CD4-positive, alpha-beta memory T cell (primary cell): ENCODE results near the gene FAM222A. TPM values are rescaled to one million over a fixed set of nuclear protein-coding genes. Genes with fewer than 3 reads are reported as not detected.

Experiments
- CTCF ChIA-PET: fragments of 350-600 bp; sonication (Branson Sonifier 250); formaldehyde crosslinking; loops from one replicate; lab custom pipeline; 2021; ENCODE audit warnings: inconsistent platforms; ENCODE audit not compliant: partially characterized antibody; lab: Charles Lee
- POLR2A ChIA-PET: fragments of 350-600 bp; sonication (Branson Sonifier 250); formaldehyde crosslinking; loops from one replicate; lab custom pipeline; 2021; ENCODE audit not compliant: partially characterized antibody; lab: Charles Lee
- DNase-seq, 5 donors: peaks; one replicate each; pipeline versions ENCODE4 v3.0.0 to v3.0.0-alpha.2; 2020 to 2022; ENCODE audit warnings: mixed read lengths in 1 of 5
- H3K27ac ChIP-seq: one replicate; pipeline ENCODE4 v1.7.0; 2013; ENCODE audit warnings: low read depth, low read length
- H3K27me3 ChIP-seq: 2 replicates; pipeline ENCODE4 v1.7.0; 2013; ENCODE audit warnings: mild to moderate bottlenecking, low read length, moderate library complexity; ENCODE audit not compliant: insufficient read depth
- H3K36me3 ChIP-seq: 2 replicates; pipeline ENCODE4 v1.7.0; 2013; ENCODE audit warnings: mild to moderate bottlenecking, low read length, moderate library complexity; ENCODE audit not compliant: insufficient read depth
- H3K4me1 ChIP-seq: 2 replicates; pipeline ENCODE4 v1.7.0; 2013; ENCODE audit warnings: mild to moderate bottlenecking, low read length, moderate library complexity; ENCODE audit not compliant: insufficient read depth
- H3K4me3 ChIP-seq, 2 donors: one replicate each; pipeline ENCODE4 v1.7.0; 2013; ENCODE audit warnings: low read length in 2 of 2, mild to moderate bottlenecking in 1 of 2
- H3K9me3 ChIP-seq, 2 donors: one replicate each; pipeline ENCODE4 v1.7.0; 2013; ENCODE audit warnings: low read length in 2 of 2, control low read depth in 1 of 2; ENCODE audit not compliant: control insufficient read depth in 1 of 2
- H3K27ac Mint-ChIP-seq, 7 donors: one replicate each; pipeline ENCODE4 v1.8.0; 2020 to 2021; ENCODE audit warnings: mixed read lengths in 7 of 7, mild to moderate bottlenecking in 6 of 7, inconsistent platforms in 3 of 7, moderate library complexity in 3 of 7
- H3K27me3 Mint-ChIP-seq, 2 donors: one replicate each; pipeline ENCODE4 v1.8.0; 2020 to 2021; ENCODE audit warnings: mixed read lengths in 2 of 2
- H3K36me3 Mint-ChIP-seq, 2 donors: one replicate each; pipeline ENCODE4 v1.8.0; 2020 to 2021; ENCODE audit warnings: mixed read lengths in 2 of 2, inconsistent platforms in 1 of 2, mild to moderate bottlenecking in 1 of 2
- H3K4me1 Mint-ChIP-seq, 4 donors: one replicate each; pipeline ENCODE4 v1.8.0; 2020 to 2021; ENCODE audit warnings: mixed read lengths in 4 of 4, mild to moderate bottlenecking in 1 of 4
- H3K4me3 Mint-ChIP-seq, 8 donors: one replicate each; pipeline ENCODE4 v1.8.0; 2020 to 2021; ENCODE audit warnings: mixed read lengths in 8 of 8, mild to moderate bottlenecking in 7 of 8, moderate library complexity in 6 of 8, inconsistent platforms in 3 of 8
- H3K9me3 Mint-ChIP-seq, 8 donors: one replicate each; pipeline ENCODE4 v1.8.0; 2020 to 2021; ENCODE audit warnings: mixed read lengths in 8 of 8, mild to moderate bottlenecking in 5 of 8, inconsistent platforms in 3 of 8, moderate library complexity in 1 of 8
- intact Hi-C: fragments of 100-400 bp; cut with micrococcal nuclease; formaldehyde crosslinking; loops from one replicate; pipeline ENCODE4 v1.15.1; 2023
- polyA plus RNA-seq, 2 donors: library from polyadenylated mRNA; unstranded; fragments of 300-500 nt; fragmentation: Illumina TruSeq; gene quantifications; one replicate each; pipeline ENCODE4 v1.2.3, GENCODE V29; 2021
- total RNA-seq, 2 experiments: library from RNA; stranded (reverse); gene quantifications; one replicate each; pipeline ENCODE4 v1.2.3, GENCODE V29; 2021

Gene FAM222A
- total RNA-seq (under 1 TPM; 0.55 to 0.69 TPM), polyA plus RNA-seq (under 1 TPM in 1 of 2 donors, not detected in 1; 0.25 TPM)

DNA sequence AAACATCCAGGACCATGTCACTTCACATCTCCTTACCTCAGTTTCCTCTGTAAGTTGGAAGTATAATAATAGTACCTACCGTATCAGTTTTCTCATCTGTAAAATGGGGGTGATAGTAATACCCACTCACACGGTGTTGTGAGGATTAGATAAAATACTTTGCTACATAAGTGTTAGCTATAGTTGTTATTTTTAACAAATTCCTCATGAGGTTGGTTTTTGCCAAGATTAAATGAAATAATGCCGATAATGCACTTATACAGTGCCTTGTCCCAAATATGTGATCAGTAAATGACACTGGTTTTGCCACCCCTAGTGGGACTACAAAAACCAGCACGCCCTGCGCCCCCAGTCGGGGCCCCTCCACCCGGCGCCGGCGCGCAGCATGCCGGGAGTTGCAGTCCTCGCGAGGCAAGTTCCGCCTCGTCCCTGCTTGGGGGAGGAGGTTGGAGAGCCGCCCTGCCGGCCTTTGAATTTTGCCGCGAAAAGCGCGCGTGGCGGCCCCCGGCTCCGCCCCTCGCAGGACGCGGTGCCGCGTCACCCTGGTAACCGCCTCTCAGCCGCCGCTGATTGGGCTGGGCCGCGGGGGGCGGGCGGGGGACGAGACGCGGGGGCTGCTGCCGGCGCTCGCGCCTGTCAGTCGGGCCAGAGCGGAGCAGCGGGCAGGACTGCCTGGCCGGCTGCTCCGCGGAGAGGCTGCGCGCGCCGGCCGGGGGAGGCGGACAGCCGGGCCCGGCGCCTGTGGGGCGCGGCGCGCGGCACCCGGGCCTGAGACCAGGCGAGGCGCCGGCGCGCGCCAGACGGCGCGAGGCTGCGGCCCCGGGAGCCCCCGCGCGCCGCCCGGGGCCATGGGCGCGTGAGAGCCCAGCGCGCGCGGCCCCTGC, at the start of gene FAM222A:
TSS of gene FAM222A (plus strand) at position 639 of the 884 bp plus-strand sequence. CDS start 30,322 bp downstream, outside the sequence.
- H3K27ac ChIP-seq, result peak within 1 kb of the TSS; percentile 30
- H3K4me3 Mint-ChIP-seq, result peak within 1 kb of the TSS; percentile 27 to 84 (median 72)
- no peaks in the 10 kb centered on the region for H3K36me3 ChIP-seq
- peak within 1 kb of the TSS in 1 of 2 donors; percentile 60 for H3K4me3 ChIP-seq
- peaks cover 12% of the 10 kb centered on the region for H3K4me1 ChIP-seq
- ChIA-PET CTCF (no interaction called here), POLR2A (interaction anchor here (0.9 to 2.1 kb wide), 2 partner anchors 140 to 236 kb away, joined by 3 to 7 read pairs; partner anchors contain the start of genes KCTD10, MVK and UBE3B)
- H3K9me3 ChIP-seq, result no peaks in the 10 kb centered on the region
- intact Hi-C loops, result loop anchor here (1.0 to 5.0 kb wide), 6 partner anchors 140 to 689 kb away; partner anchors contain the start of genes ANAPC7, ANKRD13A, ATP2A2 and GLTP
- H3K36me3 Mint-ChIP-seq, result no peaks in the 10 kb centered on the region
- H3K27me3 Mint-ChIP-seq, result peaks cover 13 to 18% of the 10 kb centered on the region in 2 donors
- H3K27ac Mint-ChIP-seq, result peak within 1 kb of the TSS in 4 of 7 donors; percentile 6 to 66 (median 43)
- H3K9me3 Mint-ChIP-seq, result peaks cover 0 to 2% (median 0%) of the 10 kb centered on the region in 8 donors
- H3K4me1 Mint-ChIP-seq, result peaks cover 0 to 6% (median 1%) of the 10 kb centered on the region in 4 donors
- peaks cover 18% of the 10 kb centered on the region for H3K27me3 ChIP-seq
- DNase-seq, result peak; percentile 97 to 98 (median 98)

DNA sequence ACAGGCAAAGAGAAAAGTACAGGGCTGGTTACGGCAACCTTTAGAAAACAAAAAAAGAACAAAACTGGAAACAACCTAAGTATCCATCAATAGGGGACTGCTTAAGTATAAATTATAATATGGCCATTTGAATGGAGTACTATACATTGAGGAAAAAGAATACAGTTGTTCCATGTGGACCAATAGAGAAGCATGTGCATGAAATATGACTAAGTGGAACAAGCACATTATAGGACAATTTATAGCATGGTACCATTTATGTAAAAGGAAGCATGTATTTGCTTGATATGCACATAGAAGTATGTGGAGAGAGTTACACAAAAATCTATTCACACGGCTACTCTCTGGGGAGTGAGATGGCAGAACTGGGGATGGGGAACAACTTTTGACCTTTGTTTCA, 49.2 kb upstream of the FAM222A start:
- ChIA-PET CTCF (no interaction called here), POLR2A (no interaction called here)
- Histone ChIP-seq H3K4me1 (no peaks in the 10 kb centered on the region), H3K27me3 (no peaks in the 10 kb centered on the region), H3K9me3 (no peaks in the 10 kb centered on the region), H3K27ac (no peak overlapping the region), H3K36me3 (no peaks in the 10 kb centered on the region), H3K4me3 (no peak overlapping the region)
- Mint-ChIP-seq H3K36me3 (no peaks in the 10 kb centered on the region), H3K27me3 (peaks cover 4 to 10% of the 10 kb centered on the region in 2 donors), H3K27ac (no peak overlapping the region), H3K4me3 (no peak overlapping the region), H3K4me1 (no peaks in the 10 kb centered on the region), H3K9me3 (no peaks in the 10 kb centered on the region)
- intact Hi-C loops, result no loop called here
- no peak for DNase-seq

DNA sequence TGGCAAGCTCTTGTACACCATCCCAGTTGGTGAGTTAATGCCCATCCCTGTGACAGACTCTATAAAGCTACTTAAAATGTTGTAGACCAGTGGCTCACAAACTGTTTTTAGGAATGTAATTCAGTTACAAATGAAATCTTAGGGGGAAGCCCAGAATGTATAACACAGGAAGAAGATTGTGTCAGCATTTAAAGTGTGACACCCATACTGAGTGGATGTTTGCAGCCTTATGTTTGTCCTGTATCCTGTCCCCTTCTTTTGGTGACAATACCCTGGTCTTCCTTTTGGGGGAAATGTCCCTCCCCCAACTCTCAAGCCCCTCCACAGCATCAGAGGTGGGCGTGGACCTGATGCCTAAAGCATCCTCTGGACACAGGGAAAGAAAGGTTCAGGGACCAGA, 47.6 kb upstream of the FAM222A start:
- Histone ChIP-seq H3K27ac (no peak overlapping the region), H3K4me3 (no peak overlapping the region), H3K9me3 (no peaks in the 10 kb centered on the region), H3K27me3 (no peaks in the 10 kb centered on the region), H3K4me1 (no peaks in the 10 kb centered on the region), H3K36me3 (no peaks in the 10 kb centered on the region)
- Mint-ChIP-seq H3K36me3 (no peaks in the 10 kb centered on the region), H3K4me3 (no peak overlapping the region), H3K27me3 (peaks cover 7 to 13% of the 10 kb centered on the region in 2 donors), H3K9me3 (no peaks in the 10 kb centered on the region), H3K4me1 (no peaks in the 10 kb centered on the region), H3K27ac (no peak overlapping the region)
- no peak for DNase-seq
- ChIA-PET CTCF (no interaction called here), POLR2A (no interaction called here)
- intact Hi-C loops, result no loop called here

DNA sequence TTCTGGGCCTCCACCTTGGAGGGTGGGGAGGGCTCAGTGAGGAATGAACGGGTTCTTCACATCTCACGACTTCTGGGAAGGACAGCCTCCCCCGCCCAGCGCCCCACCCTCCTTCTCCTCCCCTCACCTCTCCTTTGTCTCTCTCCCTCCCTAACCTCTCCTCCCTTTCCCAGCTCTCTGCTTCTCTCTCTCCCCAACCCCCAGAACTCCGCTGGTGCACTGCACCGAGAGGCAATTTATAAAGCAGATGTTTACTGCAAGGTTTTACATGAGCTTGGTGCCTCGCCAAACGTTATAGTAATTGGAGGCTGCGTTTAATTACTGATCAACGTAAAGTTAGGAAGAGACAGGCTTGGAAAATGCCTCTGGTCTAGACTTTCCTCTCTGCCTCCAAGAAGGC, 42.9 kb upstream of the FAM222A start:
- intact Hi-C loops, result no loop called here
- no peaks in the 10 kb centered on the region for H3K36me3 Mint-ChIP-seq

DNA sequence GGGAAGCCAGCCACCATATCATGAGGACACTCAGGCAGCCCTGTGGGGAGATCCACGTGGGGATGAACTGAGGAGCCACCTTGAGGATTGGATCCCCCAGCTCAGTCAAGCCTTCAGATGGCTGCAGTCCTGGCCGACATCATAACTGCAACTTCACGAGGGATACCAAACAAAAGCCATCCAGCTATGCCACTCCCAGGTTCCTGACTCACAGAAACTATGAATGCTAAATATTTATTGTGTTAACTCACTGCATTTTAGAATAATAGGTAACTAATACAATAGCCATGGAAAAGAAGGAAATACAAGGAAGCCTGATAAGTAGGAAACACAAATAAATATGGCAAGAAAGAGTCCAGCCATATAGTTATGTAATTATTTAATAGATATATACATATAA, 42.1 kb upstream of the FAM222A start:
- no peak overlapping the region for H3K27ac ChIP-seq
- DNase-seq, result no peak
- Mint-ChIP-seq H3K36me3 (no peaks in the 10 kb centered on the region), H3K4me3 (no peak overlapping the region), H3K27ac (no peak overlapping the region), H3K9me3 (no peaks in the 10 kb centered on the region), H3K4me1 (no peaks in the 10 kb centered on the region), H3K27me3 (peaks cover 7 to 13% of the 10 kb centered on the region in 2 donors)
- intact Hi-C loops, result no loop called here
- no peaks in the 10 kb centered on the region for H3K4me1 ChIP-seq
- no peaks in the 10 kb centered on the region for H3K9me3 ChIP-seq
- H3K36me3 ChIP-seq, result no peaks in the 10 kb centered on the region
- no peaks in the 10 kb centered on the region for H3K27me3 ChIP-seq
- POLR2A ChIA-PET, result no interaction called here
- no peak overlapping the region for H3K4me3 ChIP-seq
- CTCF ChIA-PET, result no interaction called here

More for the DNA sequence above, 42.9 kb upstream of the FAM222A start:
- ChIA-PET POLR2A (no interaction called here), CTCF (no interaction called here)
- Histone ChIP-seq H3K4me3 (no peak overlapping the region), H3K27ac (no peak overlapping the region), H3K9me3 (no peaks in the 10 kb centered on the region), H3K27me3 (no peaks in the 10 kb centered on the region), H3K36me3 (no peaks in the 10 kb centered on the region), H3K4me1 (no peaks in the 10 kb centered on the region)
- H3K27me3 Mint-ChIP-seq, result peaks cover 7 to 13% of the 10 kb centered on the region in 2 donors
- H3K27ac Mint-ChIP-seq, result no peak overlapping the region
- no peak for DNase-seq
- H3K4me1 Mint-ChIP-seq, result no peaks in the 10 kb centered on the region
- H3K4me3 Mint-ChIP-seq, result no peak overlapping the region
- no peaks in the 10 kb centered on the region for H3K9me3 Mint-ChIP-seq

DNA sequence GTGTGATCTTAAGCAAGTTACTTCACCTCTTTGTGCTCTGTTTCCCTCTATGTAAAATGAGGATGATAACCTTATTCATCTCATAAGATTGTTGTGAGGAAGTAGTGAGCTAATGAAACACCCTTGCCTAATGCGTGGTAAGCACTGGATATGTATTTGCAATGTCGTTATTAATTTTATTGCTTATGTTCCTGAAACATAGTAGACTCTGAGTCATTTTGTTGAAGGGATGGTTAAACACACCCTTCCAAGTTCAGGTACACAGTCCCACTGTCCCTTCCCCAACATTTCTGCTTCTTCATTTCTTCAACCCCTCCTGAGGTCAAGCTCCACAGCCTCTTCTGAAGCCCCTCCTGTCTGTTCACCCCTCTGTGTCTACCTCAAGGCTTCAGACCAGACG, 40.2 kb upstream of the FAM222A start:
- no peak for DNase-seq
- H3K9me3 Mint-ChIP-seq, result no peaks in the 10 kb centered on the region
- ChIA-PET CTCF (no interaction called here), POLR2A (no interaction called here)
- peaks cover 7 to 11% of the 10 kb centered on the region in 2 donors for H3K27me3 Mint-ChIP-seq
- Histone ChIP-seq H3K36me3 (no peaks in the 10 kb centered on the region), H3K27me3 (no peaks in the 10 kb centered on the region), H3K27ac (no peak overlapping the region), H3K4me1 (no peaks in the 10 kb centered on the region), H3K4me3 (no peak overlapping the region), H3K9me3 (no peaks in the 10 kb centered on the region)
- H3K27ac Mint-ChIP-seq, result no peak overlapping the region
- H3K4me3 Mint-ChIP-seq, result no peak overlapping the region
- H3K4me1 Mint-ChIP-seq, result no peaks in the 10 kb centered on the region
- intact Hi-C loops, result no loop called here
- H3K36me3 Mint-ChIP-seq, result no peaks in the 10 kb centered on the region

DNA sequence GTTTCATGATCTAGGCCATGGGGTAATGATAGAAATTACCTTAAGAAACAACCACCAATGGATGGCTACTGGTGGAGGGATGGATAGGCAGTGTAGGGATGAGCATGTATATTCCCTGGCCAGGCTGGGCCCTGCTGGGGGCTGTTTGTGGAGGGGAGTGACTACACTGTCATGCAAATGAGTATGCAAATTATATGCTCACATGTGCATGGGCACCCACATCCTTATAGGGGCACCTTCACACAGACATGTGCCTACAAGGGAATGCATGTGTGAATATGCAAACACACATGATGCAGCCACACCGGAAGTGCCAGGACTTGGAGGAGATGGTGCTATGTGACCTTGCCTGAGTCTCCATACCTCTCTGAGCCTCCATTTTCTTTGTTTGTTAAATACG, 39.7 kb upstream of the FAM222A start:
- Mint-ChIP-seq H3K36me3 (no peaks in the 10 kb centered on the region), H3K27ac (no peak overlapping the region), H3K9me3 (no peaks in the 10 kb centered on the region), H3K4me3 (no peak overlapping the region), H3K27me3 (peaks cover 5 to 13% of the 10 kb centered on the region in 2 donors), H3K4me1 (no peaks in the 10 kb centered on the region)
- H3K9me3 ChIP-seq, result no peaks in the 10 kb centered on the region
- no peaks in the 10 kb centered on the region for H3K27me3 ChIP-seq
- H3K27ac ChIP-seq, result no peak overlapping the region
- H3K4me1 ChIP-seq, result no peaks in the 10 kb centered on the region
- ChIA-PET CTCF (no interaction called here), POLR2A (no interaction called here)
- no peak overlapping the region for H3K4me3 ChIP-seq
- intact Hi-C loops, result no loop called here
- no peak for DNase-seq
- no peaks in the 10 kb centered on the region for H3K36me3 ChIP-seq
